NCI-H524 treated with DMSO at 0.1 percent for 48 hours (cell line): ENCODE data around the gene P2RX7.
"Not testable (repeated sequence)": the region's sequence is repeated elsewhere in the genome, so short reads cannot be mapped to it uniquely, and the experiment has no call there.

Source experiments
- DNase-seq: peaks from one replicate; lab custom pipeline; 2025; lab: John Stamatoyannopoulos, UW

P2RX7 gene

DNA sequence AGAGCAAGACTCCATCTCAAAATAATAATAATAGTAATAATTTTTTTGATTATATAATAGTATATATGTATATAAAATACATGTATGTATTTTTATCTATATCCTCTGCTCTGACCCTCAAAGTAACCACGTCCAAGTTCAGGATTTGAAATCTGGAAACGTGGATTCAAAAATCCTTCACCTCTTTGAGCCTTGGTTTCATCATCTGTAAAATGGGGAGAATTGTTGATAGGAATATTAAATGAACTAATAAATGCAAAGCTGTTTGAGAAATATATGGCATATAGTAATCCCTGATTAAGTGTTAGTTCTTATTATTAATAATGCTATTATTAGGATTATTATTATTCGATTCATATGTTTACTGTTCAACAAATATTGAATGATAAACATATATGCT lies 2.6 kb downstream of the P2RX7 start:
- DNase-seq, result no peak

DNA sequence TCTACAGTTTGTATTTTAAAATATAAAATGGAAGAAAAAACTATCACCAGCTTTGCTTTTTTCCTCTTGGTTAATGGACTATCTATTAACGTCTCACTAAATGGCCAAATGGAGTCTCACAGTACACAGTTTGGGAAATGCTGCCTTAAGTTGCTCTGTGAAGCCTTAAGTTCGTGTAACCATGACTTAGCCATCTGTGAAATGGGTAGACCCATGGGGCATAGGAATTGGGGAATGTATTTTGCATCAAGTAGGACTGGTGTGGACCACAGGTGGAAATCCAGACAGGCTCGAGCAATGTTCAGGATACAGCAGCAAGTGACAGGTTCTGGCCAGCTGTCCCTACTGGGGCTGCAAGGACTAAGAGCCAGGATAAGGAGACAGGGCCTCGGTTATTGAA lies 4.8 kb downstream of the P2RX7 start:
- no peak for DNase-seq

DNA sequence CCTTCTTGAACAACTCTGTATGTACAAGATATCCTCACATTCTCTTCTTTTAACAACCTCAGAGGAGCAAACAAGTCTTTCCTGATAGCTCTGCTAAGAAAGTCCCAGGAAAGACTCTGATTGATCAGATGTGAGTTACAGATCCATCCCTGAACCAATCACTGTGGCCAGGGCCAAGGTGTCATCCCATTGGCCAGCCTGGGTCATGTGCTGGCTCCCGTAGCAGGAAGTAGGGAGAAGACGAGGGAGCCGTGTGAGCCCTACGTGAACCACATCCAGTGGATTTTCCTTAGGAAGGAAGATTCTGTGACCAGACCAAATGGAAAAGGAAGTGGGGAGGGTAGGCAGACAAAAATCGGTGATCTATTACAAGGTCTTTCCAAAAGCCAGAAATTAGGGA lies 5.6 kb downstream of the P2RX7 start:
- DNase-seq, result no peak

DNA sequence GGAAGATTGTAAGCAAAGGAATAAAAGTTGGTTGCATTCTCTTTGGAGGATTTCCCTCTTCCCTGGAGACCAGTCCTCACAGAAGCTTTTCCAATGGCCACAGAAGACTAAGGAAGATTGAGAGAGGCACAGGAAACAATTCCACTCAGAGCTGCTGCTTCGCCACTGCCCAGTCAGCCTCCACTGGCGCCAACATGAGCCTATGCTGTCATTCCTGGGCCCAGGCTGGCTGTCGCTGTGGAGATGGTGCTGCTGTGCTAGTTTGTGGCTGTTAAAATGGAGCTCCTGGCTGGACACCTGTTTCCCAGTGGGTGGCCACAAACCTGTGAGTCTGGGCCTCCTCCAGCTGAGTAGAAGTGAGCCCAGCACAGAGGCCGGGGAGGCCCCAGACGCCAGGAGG lies 6.6 kb downstream of the P2RX7 start:
- no peak for DNase-seq

DNA sequence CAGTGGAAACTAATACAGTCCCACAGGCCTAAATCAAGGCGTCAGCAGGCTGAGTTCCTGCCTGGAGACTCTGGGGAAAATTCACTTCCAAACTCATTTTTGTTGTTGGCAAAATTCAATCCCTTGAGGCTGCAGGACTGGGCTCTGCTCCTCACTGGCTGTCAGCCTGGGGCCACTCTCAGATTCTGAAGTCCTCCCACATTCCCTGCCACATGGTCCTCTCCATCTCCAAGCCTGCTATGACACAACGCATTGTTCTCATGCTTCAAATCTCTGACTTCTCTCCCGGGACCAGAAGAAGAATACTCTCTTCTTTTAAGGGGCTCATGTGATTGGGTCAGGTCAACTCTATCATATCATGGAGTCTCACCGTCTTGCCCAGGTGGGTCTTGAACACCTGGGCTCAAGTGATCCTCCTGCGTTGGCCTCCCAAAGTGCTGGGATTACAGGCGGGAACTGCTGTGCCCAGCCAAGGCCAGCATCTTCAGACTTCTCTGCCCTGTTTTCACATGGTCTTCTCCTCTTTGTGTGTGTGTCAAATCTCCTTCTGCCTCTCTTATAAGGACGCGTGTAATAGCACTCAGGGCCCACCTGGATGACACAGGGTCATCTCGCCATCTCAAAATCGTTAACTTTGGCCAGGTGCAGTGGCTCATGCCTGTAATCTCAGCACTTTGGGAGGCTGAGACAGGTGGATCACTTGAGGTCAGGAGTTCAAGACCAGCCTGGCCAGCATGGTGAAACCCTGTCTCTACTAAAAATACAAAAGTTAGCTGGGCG lies 9.7 kb downstream of the P2RX7 start:
- no peak for DNase-seq

DNA sequence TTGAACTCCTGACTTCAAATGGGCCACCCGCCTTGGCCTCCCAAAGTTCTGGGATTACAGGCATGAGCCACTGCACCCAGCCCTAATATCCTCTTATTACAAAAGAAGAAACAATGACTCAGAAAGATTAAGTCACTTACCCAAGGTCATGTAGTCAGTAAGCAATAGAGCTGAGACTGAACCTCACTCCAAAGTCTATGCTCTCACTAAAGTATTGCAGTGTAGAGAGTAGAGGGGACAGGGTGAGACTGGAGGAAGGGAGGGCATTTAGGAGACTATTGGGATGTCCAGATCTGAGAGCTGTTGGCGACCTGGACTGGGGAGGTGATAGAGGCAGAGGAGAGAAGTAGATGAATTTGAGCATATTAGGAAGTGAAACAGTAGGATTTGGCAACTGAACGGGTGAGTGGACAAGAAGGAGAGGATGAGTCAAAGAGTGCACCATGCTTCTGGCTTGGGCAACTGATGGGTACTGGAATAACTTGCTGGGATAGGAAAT lies 11.8 kb downstream of the P2RX7 start:
- DNase-seq, result no peak

DNA sequence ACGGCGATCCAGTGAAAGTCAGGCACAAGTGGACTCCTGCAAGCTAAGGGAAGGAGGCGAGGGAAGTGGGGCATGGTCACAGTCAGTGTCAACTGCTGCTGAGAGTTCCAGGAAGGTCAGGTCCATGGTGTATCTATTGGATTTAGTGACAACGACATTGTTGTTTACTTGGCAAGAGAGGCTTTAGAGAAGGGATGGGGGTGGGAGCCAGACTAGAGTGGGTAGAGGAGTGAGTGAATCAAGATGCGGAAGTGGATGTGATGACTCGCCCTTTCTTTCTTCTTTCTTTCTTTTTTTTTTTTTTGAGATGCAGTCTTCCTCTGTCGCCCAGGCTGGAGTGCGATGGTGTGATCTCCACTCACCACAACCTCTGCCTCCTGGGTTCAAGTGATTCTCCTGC lies 12.5 kb downstream of the P2RX7 start:
- no peak for DNase-seq

DNA sequence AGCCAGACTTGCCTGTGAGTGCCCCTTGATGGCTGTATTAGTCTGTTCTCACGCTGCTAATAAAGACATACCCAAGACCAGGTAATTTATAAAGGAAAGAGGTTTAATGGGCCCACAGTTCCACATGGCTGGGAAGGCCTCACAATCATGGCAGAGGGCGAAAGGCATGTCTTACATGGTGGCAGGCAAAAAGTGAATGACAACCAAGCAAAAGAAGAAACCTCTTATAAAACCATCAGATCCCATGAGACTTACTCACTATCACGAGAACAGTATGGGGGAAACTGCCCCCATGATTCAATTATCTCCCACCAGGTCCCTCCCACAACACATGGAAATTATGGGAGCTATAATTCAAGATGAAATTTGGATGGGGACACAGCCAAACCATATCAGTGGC lies 16.6 kb downstream of the P2RX7 start:
- DNase-seq, result not testable (repeated sequence)

DNA sequence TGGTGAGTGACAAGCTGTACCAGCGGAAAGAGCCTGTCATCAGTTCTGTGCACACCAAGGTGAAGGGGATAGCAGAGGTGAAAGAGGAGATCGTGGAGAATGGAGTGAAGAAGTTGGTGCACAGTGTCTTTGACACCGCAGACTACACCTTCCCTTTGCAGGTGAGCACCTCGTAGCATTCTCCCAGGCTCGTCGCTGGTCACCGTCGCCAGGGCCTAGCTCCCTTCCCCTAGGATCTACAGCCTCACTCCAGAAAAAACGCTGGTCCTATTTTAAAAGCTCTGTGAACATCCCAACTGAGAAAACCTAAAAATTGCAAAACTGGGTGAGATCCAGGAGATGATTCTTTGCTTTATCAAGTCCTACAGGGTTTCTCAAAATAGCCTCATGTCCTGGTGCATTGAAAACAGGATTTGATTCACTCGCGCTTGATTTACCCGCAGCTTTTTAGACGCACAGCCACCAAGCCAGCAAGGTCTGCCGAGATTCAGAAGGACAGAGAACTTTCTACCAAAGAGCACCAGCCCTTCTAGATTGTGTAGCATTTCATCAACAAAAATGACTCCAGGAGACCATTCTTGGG lies 22.2 kb downstream of the P2RX7 start:
- no peak for DNase-seq

DNA sequence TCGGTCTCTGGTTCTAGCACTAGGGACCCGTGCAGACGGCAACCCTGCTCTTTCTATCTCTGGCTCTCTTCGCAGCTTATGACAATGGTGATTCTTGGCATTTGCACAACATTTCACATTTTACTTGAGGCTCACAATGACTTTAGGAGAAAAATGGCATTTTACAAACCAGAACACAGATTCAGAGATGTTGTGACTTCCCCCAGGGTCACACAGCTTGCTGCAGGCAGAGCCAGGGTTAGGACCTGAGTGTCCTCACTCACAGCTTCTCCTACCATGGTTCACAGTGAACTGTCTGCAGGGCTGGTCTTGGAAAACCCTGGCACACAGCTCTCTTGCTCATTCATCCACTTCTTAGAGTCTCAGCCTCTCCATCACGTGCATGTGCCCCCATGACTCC lies 23.7 kb downstream of the P2RX7 start:
- no peak for DNase-seq

DNA sequence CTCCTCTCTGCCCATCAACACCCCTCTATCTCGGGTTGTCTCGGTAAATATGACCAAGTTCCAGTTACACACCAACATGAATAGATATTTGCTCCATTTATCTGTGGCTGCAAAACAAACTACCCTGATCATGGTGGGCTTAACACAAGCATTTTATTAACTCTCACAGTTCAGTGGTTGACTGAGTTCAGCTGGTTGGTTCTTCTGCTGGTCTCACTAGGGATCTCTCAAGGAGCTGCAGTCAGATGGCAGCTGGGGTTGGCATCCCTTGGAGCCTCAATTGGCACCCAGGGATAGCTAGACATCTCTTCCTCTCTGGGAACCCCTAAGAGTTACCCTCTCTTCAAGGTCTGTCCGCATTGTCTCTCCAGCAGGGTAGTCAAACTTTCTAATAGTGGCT lies 25.4 kb downstream of the P2RX7 start:
- DNase-seq, result no peak

DNA sequence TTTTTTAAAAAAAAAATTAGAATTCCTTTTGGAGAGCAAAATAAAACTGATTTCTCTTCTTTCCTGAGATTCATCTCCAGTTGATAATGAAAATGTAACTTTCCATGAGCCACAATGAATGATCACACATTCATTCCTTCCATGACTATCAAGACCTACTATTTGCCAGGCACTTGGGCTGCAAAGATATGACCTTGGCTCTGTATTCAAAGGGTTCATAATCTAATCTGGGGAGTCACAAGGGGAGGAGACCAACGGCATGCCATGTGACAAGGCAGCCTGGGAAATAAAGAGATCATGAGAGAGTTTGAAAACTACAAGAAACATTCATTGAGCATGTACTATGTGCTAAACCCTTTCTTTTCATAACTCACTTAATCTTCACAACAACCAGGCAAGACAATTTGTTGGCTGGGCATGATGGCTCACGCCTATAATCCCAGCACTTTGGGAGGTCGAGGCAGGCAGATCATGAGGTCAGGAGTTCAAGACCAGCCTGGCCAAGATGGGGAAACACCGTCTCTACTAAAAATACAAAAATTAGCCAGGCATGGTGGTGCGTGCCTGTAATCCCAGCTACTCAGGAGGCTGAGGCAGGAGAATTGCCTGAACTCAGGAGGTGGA lies 26.2 kb downstream of the P2RX7 start:
- DNase-seq, result not testable (repeated sequence)

DNA sequence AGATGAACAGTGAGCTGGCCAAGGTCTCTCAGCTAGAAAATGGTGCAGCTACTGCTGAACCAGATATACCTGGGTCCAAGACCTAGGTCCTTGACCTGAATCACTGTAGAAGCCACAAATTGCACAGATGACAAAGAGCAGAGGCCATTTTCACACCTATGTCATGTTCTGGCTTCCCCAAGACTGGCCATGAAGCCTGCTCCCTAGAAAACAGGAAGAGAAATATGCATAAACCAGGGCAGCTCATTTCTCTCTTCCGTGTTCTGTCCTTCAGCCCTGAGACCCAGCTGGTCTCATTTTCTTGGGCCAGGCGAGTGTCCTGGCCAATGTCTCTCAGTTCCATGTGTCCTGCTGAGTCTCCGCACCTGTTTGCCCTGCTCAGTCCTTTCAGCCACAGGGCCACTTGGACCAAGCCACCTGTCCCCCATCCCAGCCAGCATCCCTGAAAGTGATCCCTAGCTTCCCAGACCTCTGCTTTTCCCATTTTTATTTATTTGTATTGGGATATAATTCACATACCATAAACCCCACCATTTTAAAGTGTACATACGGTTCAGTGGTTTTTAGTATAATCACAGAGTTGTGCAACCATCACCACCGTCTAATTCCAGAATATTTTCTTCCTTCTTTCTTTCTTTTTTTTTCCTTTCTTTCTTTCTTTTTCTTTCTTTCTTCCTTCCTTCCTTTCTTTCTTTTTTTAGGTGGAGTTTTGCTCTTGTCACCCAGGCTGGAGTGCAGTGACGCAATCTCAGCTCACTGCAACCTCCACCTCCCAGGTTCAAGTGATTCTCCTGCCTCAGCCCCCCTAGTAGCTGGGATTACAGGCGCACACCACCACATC lies 27.0 kb downstream of the P2RX7 start:
- DNase-seq, result no peak

DNA sequence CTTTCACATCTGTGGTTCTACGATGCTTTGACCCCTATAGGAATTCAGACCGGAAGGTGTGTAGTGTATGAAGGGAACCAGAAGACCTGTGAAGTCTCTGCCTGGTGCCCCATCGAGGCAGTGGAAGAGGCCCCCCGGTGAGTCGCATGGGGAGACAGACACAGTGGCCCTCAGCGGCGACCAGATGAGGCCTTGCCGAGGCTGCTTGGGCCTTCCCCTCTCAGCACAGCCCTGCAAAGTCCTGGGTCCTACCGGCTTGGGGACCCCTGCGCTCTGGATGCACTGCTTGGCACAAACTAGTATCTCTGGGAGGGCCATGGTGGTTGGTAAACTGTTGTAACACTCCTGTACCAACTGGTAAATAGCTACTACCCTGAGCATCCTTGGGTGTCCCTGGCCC lies 29.7 kb downstream of the P2RX7 start:
- DNase-seq, result no peak

DNA sequence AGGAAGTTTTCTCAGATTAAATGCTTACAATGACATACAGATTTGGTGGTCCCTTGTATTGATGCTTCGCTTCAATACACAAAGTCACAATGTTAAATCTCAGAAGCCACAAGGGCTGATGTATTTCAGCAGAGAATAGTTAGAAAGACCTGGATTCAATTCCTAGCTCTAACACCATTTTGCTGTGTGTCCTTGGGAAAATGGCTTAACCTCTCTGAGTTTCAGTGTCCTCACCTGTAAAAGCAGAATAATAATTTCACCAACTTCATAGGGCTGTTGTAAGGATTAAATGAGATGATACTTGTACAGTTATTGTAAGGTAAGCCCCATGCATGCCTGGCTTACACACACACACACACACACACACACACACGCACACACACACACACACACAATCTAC lies 30.3 kb downstream of the P2RX7 start:
- no peak for DNase-seq

DNA sequence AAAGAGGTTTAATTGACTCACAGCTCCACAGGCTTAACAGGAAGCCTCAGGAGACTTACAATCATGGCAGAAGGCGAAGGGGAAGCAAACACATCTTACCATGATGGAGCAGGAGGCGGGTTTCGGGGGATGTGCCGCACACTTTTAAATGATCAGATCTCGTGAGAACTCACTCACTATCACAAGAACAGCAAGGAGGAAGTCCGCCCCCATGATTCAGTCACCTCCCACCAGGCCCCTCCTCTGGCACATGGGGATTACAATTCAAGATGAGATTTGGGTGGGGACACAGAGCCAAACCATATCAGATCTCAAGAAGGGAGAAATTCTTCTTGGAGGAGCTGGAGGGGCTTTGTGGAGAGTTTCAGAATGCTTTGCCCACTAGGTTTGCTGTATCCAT lies 32.2 kb downstream of the P2RX7 start:
- DNase-seq, result not testable (repeated sequence)

DNA sequence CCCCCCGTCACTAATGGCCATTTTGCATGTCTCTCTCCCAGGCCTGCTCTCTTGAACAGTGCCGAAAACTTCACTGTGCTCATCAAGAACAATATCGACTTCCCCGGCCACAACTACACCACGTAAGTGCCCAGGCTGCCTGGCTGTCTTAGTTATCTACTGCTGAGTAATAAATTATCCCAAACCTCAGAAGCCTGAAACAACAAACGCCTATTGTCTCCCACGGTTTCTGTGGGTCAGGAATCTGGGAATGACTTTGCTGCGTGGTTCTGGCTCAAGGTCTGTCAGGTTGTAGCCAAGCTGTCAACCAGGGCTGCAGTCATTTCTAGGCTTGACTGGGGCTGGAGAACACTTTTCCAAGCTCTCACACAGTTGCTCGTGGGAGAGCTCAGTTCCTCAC lies 32.6 kb downstream of the P2RX7 start:
- DNase-seq, result no peak

DNA sequence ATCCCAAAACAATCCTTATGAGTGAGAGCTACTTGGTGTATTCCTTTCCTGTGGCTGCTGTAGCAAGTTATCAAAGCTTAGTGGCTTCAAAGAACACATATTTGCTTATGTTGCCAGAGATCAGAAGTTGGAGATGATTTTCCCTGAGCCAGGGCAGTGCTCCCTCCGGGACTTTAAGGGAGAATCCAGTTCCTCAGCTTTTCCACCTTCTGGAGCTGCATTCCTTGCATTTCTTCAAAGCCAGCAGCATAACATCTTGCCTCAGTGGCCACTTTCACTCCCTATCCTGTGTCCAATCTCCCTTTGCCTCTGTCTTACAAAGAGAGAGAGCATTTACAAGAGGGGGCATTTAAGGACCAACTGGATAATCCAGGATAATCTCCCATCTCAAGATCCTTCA lies 33.7 kb downstream of the P2RX7 start:
- DNase-seq, result no peak

DNA sequence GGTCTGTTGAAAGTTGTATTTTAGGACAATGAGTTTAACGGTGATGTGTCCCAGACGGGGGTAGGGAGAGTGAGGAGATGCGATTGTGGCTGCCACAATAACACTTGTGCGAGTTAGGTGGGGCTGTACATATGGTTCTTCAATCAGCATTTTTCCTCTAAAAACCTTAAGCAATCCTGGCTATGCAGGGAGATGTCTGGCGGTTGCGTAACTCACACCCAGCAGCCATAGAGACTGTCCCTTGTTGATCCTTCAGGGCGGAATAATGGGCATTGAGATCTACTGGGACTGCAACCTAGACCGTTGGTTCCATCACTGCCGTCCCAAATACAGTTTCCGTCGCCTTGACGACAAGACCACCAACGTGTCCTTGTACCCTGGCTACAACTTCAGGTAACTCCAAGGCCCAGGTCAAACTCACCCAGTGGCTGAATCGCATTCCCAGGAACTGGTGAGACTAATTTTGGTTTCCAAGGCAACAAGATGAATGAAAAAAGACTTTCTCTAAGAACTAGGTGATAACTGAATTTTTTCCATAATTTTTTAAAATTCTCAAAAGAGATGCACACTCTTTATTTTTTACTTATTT lies 34.6 kb downstream of the P2RX7 start:
- DNase-seq, result no peak

DNA sequence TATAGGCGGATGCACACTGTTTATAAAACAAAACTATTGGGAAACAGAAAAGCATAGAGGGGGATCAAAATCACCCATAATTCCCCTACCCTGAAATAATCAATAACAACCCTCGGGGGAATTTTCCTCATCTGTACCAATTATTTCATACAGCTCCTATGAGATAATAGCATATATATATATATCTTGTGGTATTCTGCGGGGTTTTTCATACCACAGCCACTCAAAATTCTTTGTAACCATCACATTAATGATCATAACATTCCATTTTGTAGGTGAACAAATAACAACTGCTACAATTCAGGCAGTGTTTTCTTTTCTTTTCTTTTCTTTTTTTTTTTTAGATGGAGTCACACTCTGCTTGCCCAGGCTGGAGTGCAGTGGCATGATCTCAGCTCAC lies 35.3 kb downstream of the P2RX7 start:
- no peak for DNase-seq

DNA sequence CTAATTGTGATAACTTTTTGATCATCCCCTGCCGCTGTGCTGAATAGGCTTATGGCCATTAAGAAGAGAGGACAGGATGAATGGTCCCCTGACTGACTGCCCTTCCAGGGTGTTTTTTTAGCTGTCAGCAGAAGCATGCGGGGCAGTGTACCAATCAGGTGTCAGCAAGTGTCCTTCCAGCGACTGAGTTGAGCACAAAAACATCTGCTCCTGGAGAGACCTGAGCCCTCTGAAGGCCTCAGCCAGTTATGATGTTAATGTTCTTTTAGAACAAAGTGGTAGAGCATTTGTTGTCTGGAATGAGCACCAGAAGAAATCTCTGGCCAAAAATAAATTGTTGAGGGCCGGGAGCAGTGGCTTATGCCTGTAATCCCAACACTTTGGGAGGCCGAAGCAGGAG lies 37.5 kb downstream of the P2RX7 start:
- DNase-seq, result no peak

DNA sequence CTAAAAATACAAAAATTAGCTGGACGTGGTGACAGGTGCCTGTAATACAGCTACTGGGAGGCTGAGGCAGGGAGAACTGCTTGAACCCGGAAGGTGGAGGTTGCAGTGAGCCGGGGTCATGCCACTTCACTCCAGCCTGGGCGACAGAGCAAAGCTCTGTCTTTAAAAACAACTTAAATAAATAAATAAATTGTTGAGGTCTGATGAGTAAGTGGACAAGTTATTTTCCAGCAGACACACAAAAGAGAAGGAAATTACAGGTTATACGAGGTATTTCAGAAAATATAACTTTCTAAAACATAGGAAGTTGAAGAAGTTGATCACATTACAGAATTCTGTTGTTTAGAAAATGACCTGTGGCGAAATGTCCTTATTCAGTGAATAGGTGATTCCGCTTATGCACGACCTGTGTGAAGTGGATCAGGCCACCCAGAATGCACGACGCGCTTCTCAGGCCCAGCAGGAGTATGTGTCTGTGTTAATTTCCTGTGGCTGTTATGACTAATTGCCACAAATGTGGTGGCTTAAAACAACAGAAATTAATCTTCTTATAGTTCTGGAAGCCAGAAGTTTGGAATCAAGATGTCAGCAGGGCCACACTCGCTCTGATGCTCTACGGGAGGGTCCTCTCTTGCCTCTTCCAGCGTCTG lies 38.1 kb downstream of the P2RX7 start:
- DNase-seq, result no peak
